PC-3 (cell line): ENCODE data around the gene NKAIN2.

Experiments
- EZH2phosphoT487 ChIP-seq: fragments of 300-600 bp; sonication (generic); IDR thresholded peaks from 2 replicates; pipeline ENCODE4 v1.6.1; 2018; ENCODE audit warnings: mild to moderate bottlenecking, antibody characterized with exemption, low read length, borderline replicate concordance
- TF ChIP-seq, protein P1 (sequence below): fragments of 300-600 bp; sonication (generic); conservative IDR thresholded peaks from 2 replicates; pipeline ENCODE4 v1.5.1; 2017; ENCODE audit warnings: antibody characterized with exemption, low read depth, mild to moderate bottlenecking, low read length

GRCh38 chr6:124854338-124854922 lies 1050.8 kb downstream of the NKAIN2 start:
- no peak for TF ChIP-seq EZH2phosphoT487
- TF ChIP-seq, protein P1, sequence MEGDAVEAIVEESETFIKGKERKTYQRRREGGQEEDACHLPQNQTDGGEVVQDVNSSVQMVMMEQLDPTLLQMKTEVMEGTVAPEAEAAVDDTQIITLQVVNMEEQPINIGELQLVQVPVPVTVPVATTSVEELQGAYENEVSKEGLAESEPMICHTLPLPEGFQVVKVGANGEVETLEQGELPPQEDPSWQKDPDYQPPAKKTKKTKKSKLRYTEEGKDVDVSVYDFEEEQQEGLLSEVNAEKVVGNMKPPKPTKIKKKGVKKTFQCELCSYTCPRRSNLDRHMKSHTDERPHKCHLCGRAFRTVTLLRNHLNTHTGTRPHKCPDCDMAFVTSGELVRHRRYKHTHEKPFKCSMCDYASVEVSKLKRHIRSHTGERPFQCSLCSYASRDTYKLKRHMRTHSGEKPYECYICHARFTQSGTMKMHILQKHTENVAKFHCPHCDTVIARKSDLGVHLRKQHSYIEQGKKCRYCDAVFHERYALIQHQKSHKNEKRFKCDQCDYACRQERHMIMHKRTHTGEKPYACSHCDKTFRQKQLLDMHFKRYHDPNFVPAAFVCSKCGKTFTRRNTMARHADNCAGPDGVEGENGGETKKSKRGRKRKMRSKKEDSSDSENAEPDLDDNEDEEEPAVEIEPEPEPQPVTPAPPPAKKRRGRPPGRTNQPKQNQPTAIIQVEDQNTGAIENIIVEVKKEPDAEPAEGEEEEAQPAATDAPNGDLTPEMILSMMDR: peak; percentile 54
